Ecto neural progenitor cell (in vitro differentiated cells): ENCODE results near the gene HOXA6.

Experiments used
- DNase-seq: peaks from one replicate; pipeline ENCODE4 v3.0.0-alpha.2; 2018; ENCODE audit warnings: low spot score

The HOXA6 gene

GRCh38 chr7:27184337-27185012 is 36.9 kb upstream of the HOXA6 start:
- DNase-seq, result no peak

GRCh38 chr7:27183682-27184336 is 36.2 kb upstream of the HOXA6 start:
- no peak for DNase-seq

- no peak for DNase-seq
Measured at GRCh38 chr7:27182861-27183681, 35.5 kb upstream of the HOXA6 start.

GRCh38 chr7:27182285-27182841 is 34.8 kb upstream of the HOXA6 start:
- DNase-seq, result no peak

- no peak for DNase-seq
Measured at GRCh38 chr7:27181795-27182275, 34.3 kb upstream of the HOXA6 start.

GRCh38 chr7:27180431-27181420 is 33.2 kb upstream of the HOXA6 start:
- no peak for DNase-seq

- DNase-seq, result no peak
Measured at GRCh38 chr7:27179503-27180430, 32.2 kb upstream of the HOXA6 start.

- no peak for DNase-seq
Measured at GRCh38 chr7:27179030-27179429, 31.5 kb upstream of the HOXA6 start.

GRCh38 chr7:27178366-27178765 is 30.8 kb upstream of the HOXA6 start:
- DNase-seq, result no peak

- DNase-seq, result no peak
Measured at GRCh38 chr7:27177795-27178320, 30.3 kb upstream of the HOXA6 start.

- DNase-seq, result no peak
Measured at GRCh38 chr7:27176962-27177794, 29.6 kb upstream of the HOXA6 start.

GRCh38 chr7:27176524-27176845 is 28.9 kb upstream of the HOXA6 start:
- no peak for DNase-seq

- no peak for DNase-seq
Measured at GRCh38 chr7:27175626-27176523, 28.3 kb upstream of the HOXA6 start.

- no peak for DNase-seq
Measured at GRCh38 chr7:27174874-27175625, 27.5 kb upstream of the HOXA6 start.

GRCh38 chr7:27173956-27174873 is 26.6 kb upstream of the HOXA6 start, which contains the start of gene HOXA10:
HOXA10 (minus strand) TSS chr7:27174320; CDS start chr7:27174306, 14 bp downstream.
- no peak for DNase-seq

- no peak for DNase-seq
Measured at GRCh38 chr7:27173511-27173955, 26.0 kb upstream of the HOXA6 start.
